ENCODE results near the gene MACROD2.
"Not testable (repeated sequence)": the region's sequence is repeated elsewhere in the genome, so short reads cannot be mapped to it uniquely, and the experiment has no call there.

MACROD2 gene

GRCh38 chr20:15805154-15805553 is 1809.8 kb downstream of the MACROD2 start:
- FAIRE-seq, result no peak
- DNase-seq (ENCODE audit: insufficient read length, low spot score), result no peak
- no peak for TF ChIP-seq POU2F2 (IDR thresholded peaks at IDR 0.05; ENCODE audit: low read depth, low read length)
- no peak for TF ChIP-seq POLR2A (IDR thresholded peaks at IDR 0.05; ENCODE audit: low read depth, low read length)
- TF ChIP-seq POLR2AphosphoS5 (IDR thresholded peaks at IDR 0.05; ENCODE audit: low read depth, low read length), result no peak
- TF ChIP-seq TAF1 (IDR thresholded peaks at IDR 0.05; ENCODE audit: low read depth, low read length), result no peak
- TF ChIP-seq SPI1 (IDR thresholded peaks at IDR 0.05; ENCODE audit: low read depth, low read length), result no peak
- TF ChIP-seq PAX5 (IDR thresholded peaks at IDR 0.05; ENCODE audit: insufficient read depth, low read length, severe bottlenecking), result no peak

DNA sequence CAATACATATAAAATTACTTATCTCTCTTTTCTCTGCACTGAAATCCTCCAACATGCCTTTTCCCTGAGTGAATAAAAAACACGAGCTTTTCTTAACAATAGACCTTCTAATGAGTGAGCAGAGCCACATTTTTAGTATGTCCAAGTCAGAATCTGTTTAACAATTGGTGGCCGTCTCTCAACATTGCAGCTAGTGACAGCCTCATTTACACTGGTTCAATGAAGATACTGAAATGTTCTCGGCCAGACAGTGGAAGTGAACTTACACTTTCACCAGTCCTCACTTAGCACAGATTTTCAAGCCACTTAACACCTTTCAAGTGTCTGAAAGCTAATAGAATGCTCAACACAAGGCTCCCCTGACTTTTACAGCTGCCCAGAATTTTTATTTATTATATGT is 1810.8 kb downstream of the MACROD2 start:
- no peak for TF ChIP-seq POU2F2 (IDR thresholded peaks at IDR 0.05; ENCODE audit: low read depth, low read length)
- TF ChIP-seq POLR2AphosphoS5 (IDR thresholded peaks at IDR 0.05; ENCODE audit: low read depth, low read length), result no peak
- no peak for TF ChIP-seq SPI1 (IDR thresholded peaks at IDR 0.05; ENCODE audit: low read depth, low read length)
- TF ChIP-seq TAF1 (IDR thresholded peaks at IDR 0.05; ENCODE audit: low read depth, low read length), result no peak
- no peak for TF ChIP-seq PAX5 (IDR thresholded peaks at IDR 0.05; ENCODE audit: insufficient read depth, low read length, severe bottlenecking)
- no peak for TF ChIP-seq POLR2A (IDR thresholded peaks at IDR 0.05; ENCODE audit: low read depth, low read length)
- FAIRE-seq (no peak), DNase-seq (ENCODE audit: insufficient read length, low spot score) (no peak)

- no peak for FAIRE-seq
- TF ChIP-seq SPI1 (IDR thresholded peaks at IDR 0.05; ENCODE audit: low read depth, low read length) (no peak), POLR2A (IDR thresholded peaks at IDR 0.05; ENCODE audit: low read depth, low read length) (no peak), POLR2AphosphoS5 (IDR thresholded peaks at IDR 0.05; ENCODE audit: low read depth, low read length) (no peak), PAX5 (IDR thresholded peaks at IDR 0.05; ENCODE audit: insufficient read depth, low read length, severe bottlenecking) (no peak), POU2F2 (IDR thresholded peaks at IDR 0.05; ENCODE audit: low read depth, low read length) (no peak), TAF1 (IDR thresholded peaks at IDR 0.05; ENCODE audit: low read depth, low read length) (no peak)
- DNase-seq (ENCODE audit: insufficient read length, low spot score), result no peak
These were observed 1812.0 kb downstream of the MACROD2 start for GRCh38 chr20:15807271-15807670.

DNA sequence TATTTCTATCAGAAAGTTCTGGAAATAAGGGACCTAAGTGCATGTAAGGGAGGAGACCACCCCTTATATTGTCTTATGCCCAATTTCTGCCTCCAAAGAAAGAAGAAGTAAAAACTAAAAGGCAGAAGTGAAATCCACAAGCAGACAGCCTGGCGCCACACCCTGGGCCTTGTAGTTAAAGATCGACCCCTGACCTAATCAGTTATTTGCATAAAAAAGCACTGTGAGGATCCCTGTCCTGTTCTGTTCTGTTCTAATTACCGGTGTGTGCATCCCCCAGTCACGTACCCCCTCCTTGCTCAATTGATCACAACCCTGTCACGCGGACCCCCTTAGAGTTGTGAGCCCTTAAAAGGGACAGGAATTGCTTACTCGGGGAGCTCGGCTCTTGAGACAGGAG is 1812.5 kb downstream of the MACROD2 start:
- FAIRE-seq; DNase-seq (ENCODE audit: insufficient read length, low spot score): not testable (repeated sequence)

DNA sequence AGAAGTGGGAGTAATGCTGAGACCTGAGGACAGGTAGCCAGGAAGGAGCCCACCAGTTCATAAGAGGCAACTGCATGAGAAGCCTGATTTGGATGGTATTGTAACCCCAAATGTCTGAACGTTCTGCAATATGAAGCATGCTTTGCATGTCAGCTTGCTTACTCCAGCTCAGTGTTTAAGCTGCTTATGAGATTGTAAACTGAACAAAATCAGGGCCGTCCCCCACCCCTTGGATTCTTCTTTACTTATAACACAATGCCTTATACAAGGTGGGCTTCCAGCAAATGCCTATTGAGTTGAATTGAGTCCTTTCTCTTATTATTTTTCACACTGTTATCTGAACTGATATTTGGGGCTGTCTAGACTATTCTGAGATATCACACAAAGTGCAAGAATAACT is 1816.6 kb downstream of the MACROD2 start:
- DNase-seq (ENCODE audit: insufficient read length, low spot score), result no peak
- FAIRE-seq, result no peak
- TF ChIP-seq POU2F2 (IDR thresholded peaks at IDR 0.05; ENCODE audit: low read depth, low read length), result no peak

DNA sequence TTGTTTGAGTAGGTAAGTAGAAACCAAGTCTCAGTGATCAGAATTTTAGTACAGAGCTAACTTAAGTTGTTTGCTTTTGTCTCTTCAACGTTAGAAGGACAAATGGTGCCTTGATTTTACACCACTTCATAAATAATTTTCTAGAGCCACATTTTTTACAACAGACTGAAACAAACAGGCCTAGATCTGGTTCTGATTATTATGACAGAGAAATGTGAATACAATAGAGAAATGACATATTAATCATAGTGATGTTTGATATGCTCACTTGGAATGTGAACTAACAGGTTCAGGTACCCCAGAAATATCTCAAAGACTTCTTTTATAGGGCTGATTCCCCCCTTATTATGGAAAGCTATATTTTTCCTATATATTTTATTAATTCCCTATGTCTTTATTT is 1817.4 kb downstream of the MACROD2 start:
- FAIRE-seq (no peak), DNase-seq (ENCODE audit: insufficient read length, low spot score) (no peak)
- no peak for TF ChIP-seq POLR2A (IDR thresholded peaks at IDR 0.05; ENCODE audit: low read depth, low read length)
- TF ChIP-seq POLR2AphosphoS5 (IDR thresholded peaks at IDR 0.05; ENCODE audit: low read depth, low read length), result no peak
- TF ChIP-seq TAF1 (IDR thresholded peaks at IDR 0.05; ENCODE audit: low read depth, low read length), result no peak
- no peak for TF ChIP-seq SPI1 (IDR thresholded peaks at IDR 0.05; ENCODE audit: low read depth, low read length)
- TF ChIP-seq PAX5 (IDR thresholded peaks at IDR 0.05; ENCODE audit: insufficient read depth, low read length, severe bottlenecking), result no peak
- TF ChIP-seq POU2F2 (IDR thresholded peaks at IDR 0.05; ENCODE audit: low read depth, low read length), result no peak

DNA sequence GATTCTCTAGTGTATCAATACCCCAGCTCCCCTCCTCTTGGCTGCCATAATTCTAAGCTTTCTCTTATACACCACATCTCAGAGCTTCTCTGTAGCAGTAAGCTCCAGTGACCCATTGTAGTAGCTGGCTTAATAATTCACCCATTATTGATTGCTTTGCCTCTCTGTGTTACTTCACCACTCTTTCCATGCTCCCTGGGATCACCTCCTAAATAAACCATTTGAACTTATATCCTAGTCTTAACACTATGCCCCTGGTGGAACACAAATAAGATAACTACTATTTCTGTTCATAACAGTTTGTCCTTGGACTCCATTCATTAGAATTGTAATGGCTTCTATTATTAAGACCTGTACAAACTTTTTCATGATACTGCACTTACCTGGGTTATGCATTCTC is 1819.0 kb downstream of the MACROD2 start:
- TF ChIP-seq POU2F2 (IDR thresholded peaks at IDR 0.05; ENCODE audit: low read depth, low read length) (no peak), SPI1 (IDR thresholded peaks at IDR 0.05; ENCODE audit: low read depth, low read length) (no peak), POLR2A (IDR thresholded peaks at IDR 0.05; ENCODE audit: low read depth, low read length) (no peak), PAX5 (IDR thresholded peaks at IDR 0.05; ENCODE audit: insufficient read depth, low read length, severe bottlenecking) (no peak)
- FAIRE-seq (no peak), DNase-seq (ENCODE audit: insufficient read length, low spot score) (no peak)

DNA sequence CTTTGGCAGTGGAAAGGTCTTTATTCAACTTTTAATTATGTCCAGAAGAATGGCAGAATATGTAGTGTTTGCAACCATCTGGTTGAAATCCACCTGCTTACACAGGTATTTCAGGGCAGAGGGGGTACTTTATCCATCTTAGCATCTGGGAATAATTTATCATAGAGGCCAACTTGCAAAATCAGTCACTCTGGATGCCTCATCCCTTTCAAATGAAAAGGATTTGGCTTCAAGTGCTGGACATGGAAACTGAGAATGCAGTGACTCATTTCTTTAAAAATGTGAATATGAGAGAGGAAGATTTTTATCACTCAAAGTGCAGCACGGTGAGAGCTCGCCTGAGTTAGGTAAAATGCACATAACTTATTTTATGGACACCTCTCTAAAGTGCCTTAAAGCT is 1819.6 kb downstream of the MACROD2 start:
- DNase-seq (ENCODE audit: insufficient read length, low spot score), result no peak
- TF ChIP-seq POLR2A (IDR thresholded peaks at IDR 0.05; ENCODE audit: low read depth, low read length), result no peak
- no peak for TF ChIP-seq SPI1 (IDR thresholded peaks at IDR 0.05; ENCODE audit: low read depth, low read length)
- FAIRE-seq, result no peak

DNA sequence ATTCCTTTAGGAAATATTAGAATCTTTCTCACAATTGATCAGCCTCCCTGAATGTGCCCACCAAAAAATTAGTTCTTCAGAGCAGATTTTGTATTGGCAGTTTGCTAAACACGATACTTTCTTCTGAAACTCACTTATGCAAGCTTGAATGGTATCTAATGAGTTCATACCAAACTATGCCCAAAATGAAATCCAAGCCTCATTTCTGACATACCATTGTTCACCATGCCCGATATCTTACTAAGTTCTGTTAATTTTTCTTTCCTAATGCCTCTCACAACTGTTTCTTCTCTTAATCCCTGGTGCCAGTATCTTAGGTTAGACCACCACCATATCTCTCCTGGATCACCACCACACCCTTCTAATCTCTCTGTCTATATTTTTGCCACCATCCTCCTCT is 1822.0 kb downstream of the MACROD2 start:
- DNase-seq (ENCODE audit: insufficient read length, low spot score) (no peak), FAIRE-seq (no peak)
- TF ChIP-seq POLR2A (IDR thresholded peaks at IDR 0.05; ENCODE audit: low read depth, low read length), result no peak
- no peak for TF ChIP-seq POU2F2 (IDR thresholded peaks at IDR 0.05; ENCODE audit: low read depth, low read length)
- no peak for TF ChIP-seq PAX5 (IDR thresholded peaks at IDR 0.05; ENCODE audit: insufficient read depth, low read length, severe bottlenecking)
- no peak for TF ChIP-seq SPI1 (IDR thresholded peaks at IDR 0.05; ENCODE audit: low read depth, low read length)
- no peak for TF ChIP-seq TAF1 (IDR thresholded peaks at IDR 0.05; ENCODE audit: low read depth, low read length)
- no peak for TF ChIP-seq POLR2AphosphoS5 (IDR thresholded peaks at IDR 0.05; ENCODE audit: low read depth, low read length)

DNA sequence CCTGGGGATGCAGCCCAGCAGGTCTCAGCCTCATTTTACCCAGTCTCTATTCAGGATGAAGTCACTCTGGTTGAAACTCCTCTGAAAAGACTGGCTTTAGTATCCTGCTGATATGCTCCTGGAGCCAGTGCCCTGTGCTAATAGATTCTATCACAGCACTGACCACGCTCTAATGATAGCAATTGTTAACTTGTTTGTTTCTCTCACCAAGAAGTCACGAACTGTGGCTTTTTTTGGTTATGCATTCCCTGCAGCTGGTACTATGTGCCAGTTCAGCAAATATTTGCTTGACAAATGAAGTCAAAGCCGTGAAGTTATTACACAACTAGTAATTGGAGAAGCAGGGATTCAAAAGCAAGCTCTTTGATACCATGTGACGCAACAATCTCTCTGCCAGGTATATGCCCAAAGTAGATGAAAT is 1823.3 kb downstream of the MACROD2 start:
- TF ChIP-seq PAX5 (IDR thresholded peaks at IDR 0.05; ENCODE audit: insufficient read depth, low read length, severe bottlenecking) (no peak), POLR2A (IDR thresholded peaks at IDR 0.05; ENCODE audit: low read depth, low read length) (no peak), SPI1 (IDR thresholded peaks at IDR 0.05; ENCODE audit: low read depth, low read length) (no peak), TAF1 (IDR thresholded peaks at IDR 0.05; ENCODE audit: low read depth, low read length) (no peak), POLR2AphosphoS5 (IDR thresholded peaks at IDR 0.05; ENCODE audit: low read depth, low read length) (no peak), POU2F2 (IDR thresholded peaks at IDR 0.05; ENCODE audit: low read depth, low read length) (no peak)
- no peak for FAIRE-seq
- DNase-seq (ENCODE audit: insufficient read length, low spot score), result no peak

- TF ChIP-seq SPI1 (IDR thresholded peaks at IDR 0.05; ENCODE audit: low read depth, low read length), result no peak
- TF ChIP-seq POLR2AphosphoS5 (IDR thresholded peaks at IDR 0.05; ENCODE audit: low read depth, low read length), result no peak
- TF ChIP-seq PAX5 (IDR thresholded peaks at IDR 0.05; ENCODE audit: insufficient read depth, low read length, severe bottlenecking), result no peak
- no peak for TF ChIP-seq POU2F2 (IDR thresholded peaks at IDR 0.05; ENCODE audit: low read depth, low read length)
- no peak for TF ChIP-seq TAF1 (IDR thresholded peaks at IDR 0.05; ENCODE audit: low read depth, low read length)
- no peak for DNase-seq (ENCODE audit: insufficient read length, low spot score)
- FAIRE-seq, result no peak
These were observed 1828.4 kb downstream of the MACROD2 start for GRCh38 chr20:15823718-15824117.
